GM21390 (cell line): Measurements from ENCODE around the gene UGT1A6.
"Not testable (repeated sequence)": the region's sequence is repeated elsewhere in the genome, so short reads cannot be mapped to it uniquely, and the experiment has no call there.

ENCODE experiments used
- ATAC-seq: cut with Tn5 transposase; IDR thresholded peaks from one replicate; pipeline ENCODE4 v1.9.1; 2021; ENCODE audit not compliant: unreplicated experiment

The UGT1A6 gene

GRCh38 chr2:233692648-233693047, at the start of gene UGT1A6:
TSS of gene UGT1A6 (plus strand) at chr2:233692890. CDS start at chr2:233693005, 115 bp downstream.
- no peak for ATAC-seq

- no peak for ATAC-seq
Observed at GRCh38 chr2:233643128-233643527, 49.6 kb upstream of the UGT1A6 start.

DNA sequence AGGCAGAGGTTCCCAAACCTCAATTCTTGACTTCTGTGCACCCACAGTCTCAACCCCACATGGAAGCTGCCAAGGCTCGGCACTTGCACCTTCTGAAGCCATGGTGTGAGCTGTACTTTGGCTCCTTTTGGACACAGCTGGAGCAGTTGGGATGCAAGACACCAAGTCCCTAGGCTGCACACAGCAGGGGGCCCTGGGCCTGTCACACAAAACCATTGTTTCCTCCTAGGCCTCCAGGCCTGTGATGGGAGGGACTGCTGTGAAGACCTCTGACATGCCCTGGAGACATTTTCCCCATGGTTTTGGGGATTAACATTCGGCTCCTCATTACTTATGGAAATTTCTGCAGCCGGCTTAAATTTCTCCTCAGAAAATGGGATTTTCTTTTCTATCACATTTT, 46.7 kb upstream of the UGT1A6 start:
- ATAC-seq, result not testable (repeated sequence)

DNA sequence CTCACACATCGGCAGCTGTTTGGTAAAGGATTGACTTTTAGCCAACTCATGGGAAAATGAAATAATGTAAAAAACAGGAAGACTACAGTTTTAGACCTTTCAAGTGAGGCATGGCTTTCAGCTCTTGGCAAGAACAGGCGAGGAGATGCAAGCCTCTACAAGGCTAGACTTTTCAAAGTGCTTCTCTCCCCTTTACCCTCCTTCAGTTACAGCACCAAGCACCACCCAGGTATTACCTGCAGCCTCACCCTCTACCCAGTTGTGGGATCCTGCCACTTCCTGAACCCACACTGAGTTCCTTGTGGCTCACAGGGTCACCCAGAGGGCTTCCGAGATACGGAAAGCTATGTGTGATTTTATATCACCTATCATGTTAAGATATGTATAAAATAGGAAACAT, 41.7 kb upstream of the UGT1A6 start:
- no peak for ATAC-seq

GRCh38 chr2:233651430-233651829, 41.3 kb upstream of the UGT1A6 start:
- no peak for ATAC-seq

DNA sequence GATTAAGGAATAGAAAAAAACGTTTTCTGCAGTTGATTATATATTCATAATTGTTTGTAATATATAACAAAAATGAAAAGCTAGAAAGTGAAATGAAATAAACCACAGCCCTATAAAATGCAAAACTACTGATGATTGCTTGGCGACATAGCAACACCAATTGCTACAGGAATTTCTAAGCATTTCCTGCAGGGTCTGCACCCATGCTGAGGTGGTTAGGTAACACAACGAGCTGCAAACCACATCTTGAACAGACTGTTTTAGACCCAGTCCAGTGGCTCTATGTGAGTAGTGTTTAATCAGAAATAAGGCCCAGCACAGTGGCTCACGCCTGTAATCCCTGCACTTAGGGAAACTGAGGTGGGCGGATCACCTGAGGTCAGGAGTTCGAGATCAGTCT, 38.2 kb upstream of the UGT1A6 start:
- ATAC-seq, result no peak

- ATAC-seq, result no peak
Observed at GRCh38 chr2:233655043-233655442, 37.6 kb upstream of the UGT1A6 start.

DNA sequence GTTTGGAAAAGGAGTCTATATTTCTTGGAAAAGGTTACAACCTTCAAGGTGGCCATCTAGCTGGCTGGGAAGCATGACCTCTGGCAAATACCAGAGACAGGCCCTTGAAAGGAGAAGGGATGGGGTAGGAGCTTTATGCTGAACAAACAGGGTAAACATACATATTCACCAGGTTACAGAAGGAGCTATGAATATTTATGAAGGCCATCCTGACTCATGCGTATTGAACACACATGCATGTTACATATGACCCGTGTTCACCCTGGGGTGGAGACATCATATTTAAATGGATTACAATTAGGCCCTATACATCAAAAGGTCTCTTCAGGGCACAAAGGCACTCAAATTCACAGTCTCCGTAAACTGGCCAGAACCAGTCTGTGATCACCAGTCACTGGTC, 36.7 kb upstream of the UGT1A6 start:
- not testable (repeated sequence) for ATAC-seq

DNA sequence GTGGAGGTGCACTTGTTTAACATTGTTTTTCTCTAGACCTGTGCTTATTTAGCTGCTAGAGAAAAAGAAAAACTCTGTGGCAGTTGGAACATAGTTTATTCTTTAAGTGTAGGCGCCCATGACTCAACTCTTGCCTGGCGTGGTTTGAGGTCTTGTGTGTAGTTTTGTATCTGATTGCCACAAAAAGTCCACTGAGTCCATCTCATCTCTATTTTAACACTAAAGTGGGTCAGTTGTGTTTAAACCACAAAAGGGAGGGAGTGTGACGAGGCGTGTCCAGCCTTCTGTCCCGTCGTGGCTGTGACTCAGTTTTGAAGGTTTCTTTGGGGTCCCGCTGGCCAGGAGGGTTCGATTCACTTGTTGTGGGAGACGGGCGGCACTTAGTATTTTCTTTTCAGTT, 36.2 kb upstream of the UGT1A6 start:
- ATAC-seq, result no peak

GRCh38 chr2:233658610-233659009, 34.1 kb upstream of the UGT1A6 start:
- ATAC-seq, result no peak

DNA sequence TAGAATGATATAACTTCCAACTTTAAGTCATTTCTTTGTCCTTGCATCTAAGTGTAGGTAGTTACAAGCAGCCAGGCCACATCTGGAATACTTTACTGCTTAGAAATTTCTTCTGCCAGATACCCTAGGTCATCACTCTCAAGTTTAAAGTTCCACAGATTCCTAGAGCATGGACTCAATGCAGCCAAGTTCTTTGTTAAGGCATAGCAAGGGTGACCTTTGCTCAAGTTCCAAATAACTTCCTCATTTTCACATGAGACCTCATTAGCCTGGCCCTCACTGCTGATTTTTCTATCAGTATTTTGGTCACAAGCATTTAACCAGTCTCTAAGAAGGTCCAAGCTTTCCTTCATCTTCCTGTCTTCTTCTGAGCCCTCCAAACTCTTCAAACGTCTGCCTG, 28.8 kb upstream of the UGT1A6 start:
- no peak for ATAC-seq

- no peak for ATAC-seq
Observed at GRCh38 chr2:233668605-233669260, 24.0 kb upstream of the UGT1A6 start.

DNA sequence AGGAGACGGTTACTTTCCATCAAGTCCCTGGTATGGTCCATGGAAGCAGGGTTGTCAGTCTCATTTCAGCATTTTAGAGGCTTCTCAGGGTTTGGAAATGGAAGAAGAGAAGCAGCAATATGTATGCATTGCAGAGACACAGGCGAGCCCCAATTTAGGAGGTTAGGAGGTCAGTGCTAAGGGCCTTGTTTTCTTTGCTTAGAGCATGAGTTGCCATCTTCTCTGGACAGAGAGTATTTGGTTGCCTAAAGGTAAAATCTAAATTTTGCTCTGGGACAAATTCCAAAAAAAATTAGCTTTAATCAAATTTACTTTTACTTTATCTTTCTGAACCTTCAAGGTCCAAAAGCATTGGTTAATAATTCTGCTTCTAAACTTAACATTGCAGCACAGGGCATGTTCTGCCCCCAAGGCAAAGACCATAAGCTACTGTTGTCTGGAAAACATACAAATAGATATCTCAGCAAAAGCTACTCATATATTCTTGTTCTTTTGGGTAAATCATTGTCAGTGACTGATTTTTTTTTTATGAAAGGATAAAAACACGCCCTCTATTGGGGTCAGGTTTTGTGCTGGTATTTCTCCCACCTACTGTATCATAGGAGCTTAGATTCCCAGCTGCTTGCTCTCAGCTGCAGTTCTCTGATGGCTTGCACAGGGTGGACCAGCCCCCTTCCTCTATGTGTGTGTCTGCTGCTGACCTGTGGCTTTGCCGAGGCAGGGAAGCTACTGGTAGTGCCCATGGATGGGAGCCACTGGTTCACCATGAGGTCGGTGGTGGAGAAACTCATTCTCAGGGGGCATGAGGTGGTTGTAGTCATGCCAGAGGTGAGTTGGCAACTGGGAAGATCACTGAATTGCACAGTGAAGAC, 21.2 kb upstream of the UGT1A6 start, which contains the start of gene UGT1A9:
Gene UGT1A9 (plus strand): TSS at position 609 of the 872 bp plus-strand sequence. CDS start 37 bp downstream, at position 646.
- ATAC-seq, result no peak

GRCh38 chr2:233672886-233673285, 19.8 kb upstream of the UGT1A6 start:
- ATAC-seq, result no peak

DNA sequence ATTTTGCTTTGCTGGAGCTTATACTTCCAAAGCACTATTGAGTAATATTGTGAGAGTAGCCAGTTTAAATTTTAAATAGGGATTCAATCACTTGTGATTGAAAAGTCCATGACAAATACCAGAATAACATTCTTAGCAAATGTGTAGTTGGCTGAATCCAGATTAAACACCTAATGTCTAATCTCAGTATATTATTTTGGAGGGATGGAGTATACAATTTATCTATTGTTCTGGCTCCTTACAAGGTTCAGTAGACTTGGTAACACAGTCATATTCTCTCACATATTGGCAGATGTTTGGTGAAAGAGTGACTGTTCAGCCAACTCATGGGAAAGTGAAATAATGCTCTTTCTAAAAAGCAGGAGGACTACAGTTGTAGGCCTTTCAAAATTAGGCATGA, 18.8 kb upstream of the UGT1A6 start:
- ATAC-seq, result no peak

- no peak for ATAC-seq
Observed at GRCh38 chr2:233674314-233674713, 18.4 kb upstream of the UGT1A6 start.

GRCh38 chr2:233674995-233675394, 17.7 kb upstream of the UGT1A6 start:
- no peak for ATAC-seq

DNA sequence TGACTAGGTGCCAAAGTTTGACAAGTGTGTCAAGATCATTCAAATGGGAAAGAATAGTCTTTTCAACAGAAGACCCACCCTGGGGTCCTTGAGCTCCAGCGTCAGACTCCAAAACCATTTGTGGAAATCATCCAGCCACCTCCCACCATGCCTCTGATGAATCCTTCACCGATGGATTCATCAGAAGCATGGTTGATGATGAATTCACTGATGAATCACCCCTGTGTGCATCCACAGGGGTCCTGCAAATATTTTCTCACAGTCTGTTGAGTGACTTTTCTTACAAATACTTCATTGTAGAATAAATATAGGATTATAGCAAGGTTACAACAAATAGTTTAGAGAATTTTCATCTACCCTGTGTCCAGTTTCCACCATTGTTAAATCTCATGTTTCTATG, 16.6 kb upstream of the UGT1A6 start:
- no peak for ATAC-seq

- ATAC-seq, result no peak
Observed at GRCh38 chr2:233679196-233679595, 13.5 kb upstream of the UGT1A6 start.

- ATAC-seq, result no peak
Observed at GRCh38 chr2:233680361-233681045, 12.2 kb upstream of the UGT1A6 start.

DNA sequence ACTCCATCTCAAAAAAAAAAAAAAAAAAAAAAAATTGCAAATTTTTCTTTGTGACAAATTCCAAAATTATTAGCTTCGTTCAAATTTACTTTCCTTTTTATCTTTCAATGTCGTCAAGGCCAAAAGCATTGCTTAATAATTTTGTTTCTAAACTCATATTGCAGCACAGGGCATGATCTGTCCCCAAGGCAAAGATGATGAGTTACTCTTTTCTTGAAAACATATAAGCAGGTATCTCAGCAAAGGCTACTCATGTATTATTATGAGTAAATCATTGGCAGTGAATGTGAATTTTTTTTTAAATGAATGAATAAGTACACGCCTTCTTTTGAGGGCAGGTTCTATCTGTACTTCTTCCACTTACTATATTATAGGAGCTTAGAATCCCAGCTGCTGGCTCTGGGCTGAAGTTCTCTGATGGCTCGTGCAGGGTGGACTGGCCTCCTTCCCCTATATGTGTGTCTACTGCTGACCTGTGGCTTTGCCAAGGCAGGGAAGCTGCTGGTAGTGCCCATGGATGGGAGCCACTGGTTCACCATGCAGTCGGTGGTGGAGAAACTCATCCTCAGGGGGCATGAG, 11.1 kb upstream of the UGT1A6 start, which contains the start of gene UGT1A7:
Gene UGT1A7 (plus strand): TSS at position 381 of the 579 bp plus-strand sequence. CDS start 37 bp downstream, at position 418.
- ATAC-seq, result no peak
